ENCODE data around the gene SLF2. TPM values are rescaled to one million over a fixed set of nuclear protein-coding genes. Genes with fewer than 3 reads are reported as not detected.

SLF2 gene
- total and polyA plus RNA-seq, 2 of the 13 experiments (the other 11 are each of a cell fraction or from before 2014, with no cell fraction given): 12.2 to 48.1 TPM

GRCh38 chr10:100970914-100971811 lies 58.4 kb downstream of the SLF2 start (continued):
- peak; percentile 88 for TF ChIP-seq ZNF574 (CRISPR knock-in tag; IDR thresholded peaks at IDR 0.05)
- no peak for TF ChIP-seq ZNF225 (CRISPR knock-in tag; IDR thresholded peaks at IDR 0.05)
- peak; percentile 42; the same call in 1 of the 2 replicates for TF ChIP-seq ZNF292 (CRISPR knock-in tag; IDR thresholded peaks at IDR 0.05; ENCODE audit: borderline replicate concordance, low read depth)
- peak; percentile 79; the same call in 1 of the 2 replicates for TF ChIP-seq KDM4B (CRISPR knock-in tag; IDR thresholded peaks at IDR 0.05)
- TF ChIP-seq ZNF772 (CRISPR knock-in tag; IDR thresholded peaks at IDR 0.05): peak; percentile 20; the same call in 1 of the 2 replicates
- peak; percentile 91; the same call in 1 of the 2 replicates for TF ChIP-seq KLF12 (CRISPR knock-in tag; IDR thresholded peaks at IDR 0.05; ENCODE audit: borderline replicate concordance)
- no peak for TF ChIP-seq ZNF512B (CRISPR knock-in tag; IDR thresholded peaks at IDR 0.05; ENCODE audit: borderline replicate concordance)
- TF ChIP-seq ZNF441 (CRISPR knock-in tag; IDR thresholded peaks at IDR 0.05; ENCODE audit: borderline replicate concordance): no peak
- TF ChIP-seq STAT6 (CRISPR knock-in tag; IDR thresholded peaks at IDR 0.05; ENCODE audit: borderline replicate concordance): no peak
- TF ChIP-seq CCAR2 (optimal IDR thresholded peaks at IDR 0.05; ENCODE audit: low read depth, low read length): no peak
- TF ChIP-seq FOSL1 (CRISPR knock-in tag; IDR thresholded peaks at IDR 0.05; ENCODE audit: borderline replicate concordance): no peak
- peak; percentile 94 for TF ChIP-seq NCOA2 (CRISPR knock-in tag; IDR thresholded peaks at IDR 0.05)
- TF ChIP-seq PRDM10 (CRISPR knock-in tag; IDR thresholded peaks at IDR 0.05; ENCODE audit: low read depth): peak; percentile 83
- TF ChIP-seq NPAS2 (CRISPR knock-in tag; IDR thresholded peaks at IDR 0.05; ENCODE audit: borderline replicate concordance): no peak

Measured in HepG2 (cell line).